Thoracic aorta (tissue), 2 donors: ENCODE data around the gene POLR3C. TPM values are rescaled to one million over a fixed set of nuclear protein-coding genes. Genes with fewer than 3 reads are reported as not detected.

Experiments used
- ATAC-seq: fragments of 150-250 bp; one replicate; pipeline ENCODE4 v1.8.0; 2017; ENCODE audit warnings: low read depth; ENCODE audit not compliant: insufficient number of reproducible peaks, low FRiP score
- DNase-seq: peaks from one replicate; pipeline ENCODE4 v3.0.0-alpha.2; 2020; ENCODE audit warnings: low spot score
- H3K27ac ChIP-seq, 2 donors: fragments of 200-600 bp; sonication (generic); 1 replicate in 1 of 2; 2 replicates in 1 of 2; pipeline ENCODE4 v1.5.1; 2016; ENCODE audit warnings: mild to moderate bottlenecking in 2 of 2, moderate library complexity in 2 of 2
- H3K27me3 ChIP-seq: fragments of 200-600 bp; sonication (generic); replicated peaks from 2 replicates; pipeline ENCODE4 v1.6.0; 2016; ENCODE audit warnings: mild to moderate bottlenecking; ENCODE audit not compliant: insufficient read depth
- H3K36me3 ChIP-seq: fragments of 200-600 bp; sonication (generic); one replicate; pipeline ENCODE4 v1.5.1; 2016
- H3K4me1 ChIP-seq, 2 donors: fragments of 200-600 bp; sonication (generic); 1 replicate in 1 of 2; 2 replicates in 1 of 2; pipeline versions ENCODE4 v1.5.1 to v1.6.0; 2016; ENCODE audit warnings: low read depth in 2 of 2, mild to moderate bottlenecking in 1 of 2; ENCODE audit not compliant: control insufficient read depth in 1 of 2
- H3K4me3 ChIP-seq: fragments of 200-600 bp; sonication (generic); 2 replicates; pipeline ENCODE4 v1.5.1; 2016; ENCODE audit warnings: mild to moderate bottlenecking
- H3K9me3 ChIP-seq: fragments of 200-600 bp; sonication (generic); 2 replicates; pipeline ENCODE4 v1.5.1; 2016
- total RNA-seq, 2 donors: library from RNA; depleted of rRNA; stranded (reverse); fragments of >200 nt; gene quantifications; one replicate each; pipeline versions ENCODE4 v1.1.0 to v1.2.3, GENCODE V29; 2016
- TF ChIP-seq, protein P1 (sequence below): fragments of 200-600 bp; sonication (generic); IDR thresholded peaks from one replicate; pipeline ENCODE4 v1.5.1; 2019; ENCODE audit warnings: antibody characterized with exemption

The POLR3C gene
- total RNA-seq, 2 donors from 2014 or later, result 23.4 to 42.9 TPM

DNA sequence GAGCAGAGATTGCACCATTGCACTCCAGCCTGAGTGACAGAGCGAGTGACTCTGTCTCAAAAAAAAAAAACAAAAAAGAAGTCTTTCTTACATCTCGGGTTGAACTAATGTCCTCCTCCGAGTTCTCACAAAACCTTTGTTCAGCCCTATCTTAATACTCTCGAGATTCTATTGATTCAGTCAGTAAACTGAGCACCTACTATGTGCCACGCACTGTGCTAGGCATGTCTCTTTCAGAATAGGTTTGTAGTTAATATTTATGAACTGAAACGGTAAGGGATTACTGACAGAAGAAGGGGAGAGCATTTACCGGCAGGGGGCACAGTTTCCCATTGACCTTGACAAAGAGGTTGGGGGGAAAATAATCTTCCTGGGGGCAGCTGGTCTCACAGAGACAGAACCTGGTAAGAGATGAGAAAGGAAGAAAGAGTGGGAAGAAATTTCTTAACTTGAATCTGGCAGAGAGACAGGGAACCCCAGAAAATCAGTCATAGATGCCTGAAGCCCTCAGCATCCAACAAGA, 31.5 kb downstream of the POLR3C start:
- peaks cover 58% of the 10 kb centered on the region for H3K36me3 ChIP-seq
- no peaks in the 10 kb centered on the region for H3K27me3 ChIP-seq
- no peak overlapping the region for H3K27ac ChIP-seq
- no peak overlapping the region for H3K4me3 ChIP-seq
- H3K9me3 ChIP-seq, result no peaks in the 10 kb centered on the region
- DNase-seq, result no peak
- no peak for ATAC-seq
- peaks cover 14 to 21% of the 10 kb centered on the region in 2 donors for H3K4me1 ChIP-seq
- TF ChIP-seq, protein P1, sequence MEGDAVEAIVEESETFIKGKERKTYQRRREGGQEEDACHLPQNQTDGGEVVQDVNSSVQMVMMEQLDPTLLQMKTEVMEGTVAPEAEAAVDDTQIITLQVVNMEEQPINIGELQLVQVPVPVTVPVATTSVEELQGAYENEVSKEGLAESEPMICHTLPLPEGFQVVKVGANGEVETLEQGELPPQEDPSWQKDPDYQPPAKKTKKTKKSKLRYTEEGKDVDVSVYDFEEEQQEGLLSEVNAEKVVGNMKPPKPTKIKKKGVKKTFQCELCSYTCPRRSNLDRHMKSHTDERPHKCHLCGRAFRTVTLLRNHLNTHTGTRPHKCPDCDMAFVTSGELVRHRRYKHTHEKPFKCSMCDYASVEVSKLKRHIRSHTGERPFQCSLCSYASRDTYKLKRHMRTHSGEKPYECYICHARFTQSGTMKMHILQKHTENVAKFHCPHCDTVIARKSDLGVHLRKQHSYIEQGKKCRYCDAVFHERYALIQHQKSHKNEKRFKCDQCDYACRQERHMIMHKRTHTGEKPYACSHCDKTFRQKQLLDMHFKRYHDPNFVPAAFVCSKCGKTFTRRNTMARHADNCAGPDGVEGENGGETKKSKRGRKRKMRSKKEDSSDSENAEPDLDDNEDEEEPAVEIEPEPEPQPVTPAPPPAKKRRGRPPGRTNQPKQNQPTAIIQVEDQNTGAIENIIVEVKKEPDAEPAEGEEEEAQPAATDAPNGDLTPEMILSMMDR, result no peak

- no peaks in the 10 kb centered on the region for H3K27me3 ChIP-seq
- no peaks in the 10 kb centered on the region for H3K9me3 ChIP-seq
- no peak for ATAC-seq
- no peak overlapping the region for H3K4me3 ChIP-seq
- no peak for DNase-seq
- H3K36me3 ChIP-seq, result peaks cover 44% of the 10 kb centered on the region
- peaks cover 14 to 17% of the 10 kb centered on the region in 2 donors for H3K4me1 ChIP-seq
- peak overlapping the region; percentile 90 for H3K27ac ChIP-seq
- TF ChIP-seq, protein P1, result no peak
Measured at GRCh38 chr1:145857170-145857569, 33.2 kb downstream of the POLR3C start.

DNA sequence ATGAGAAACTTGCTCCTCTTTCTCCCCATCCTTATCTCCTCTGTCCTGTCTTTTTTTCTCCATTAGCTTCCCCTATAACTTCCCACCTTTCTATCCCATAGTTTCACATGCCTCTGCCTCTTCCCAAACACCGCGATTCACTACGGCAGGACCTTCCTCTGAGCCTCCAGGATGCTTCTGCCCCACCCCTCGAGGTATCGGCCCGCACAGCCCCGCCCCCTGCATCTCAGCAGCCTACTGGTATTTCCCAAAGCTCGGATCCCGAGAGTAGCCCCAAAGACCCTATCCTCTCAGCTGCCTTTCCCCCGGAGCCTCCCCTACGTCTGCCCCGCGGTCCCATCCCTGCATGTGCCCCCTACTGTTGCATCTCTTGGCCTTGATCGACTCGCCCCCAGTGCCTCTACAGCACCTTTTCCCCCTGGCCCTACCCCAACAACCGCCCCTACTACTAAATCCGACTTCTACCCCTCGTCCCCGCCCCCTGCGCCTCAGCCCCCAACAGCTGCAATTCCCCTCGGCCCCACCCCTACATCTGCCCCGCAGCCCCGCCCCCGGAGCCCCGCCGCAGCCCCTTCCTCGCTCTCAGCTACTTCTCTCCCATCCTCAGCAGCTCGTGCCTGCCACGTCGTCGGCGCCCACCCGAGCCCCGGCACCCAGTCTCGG, 34.4 kb downstream of the POLR3C start:
- ATAC-seq (no peak), DNase-seq (no peak)
- TF ChIP-seq, protein P1, result no peak
- Histone ChIP-seq H3K4me3 (peak overlapping the region; percentile 98), H3K36me3 (peaks cover 33% of the 10 kb centered on the region), H3K4me1 (peaks cover 14 to 17% of the 10 kb centered on the region in 2 donors), H3K27me3 (no peaks in the 10 kb centered on the region), H3K27ac (peak overlapping the region; percentile 90), H3K9me3 (no peaks in the 10 kb centered on the region)

DNA sequence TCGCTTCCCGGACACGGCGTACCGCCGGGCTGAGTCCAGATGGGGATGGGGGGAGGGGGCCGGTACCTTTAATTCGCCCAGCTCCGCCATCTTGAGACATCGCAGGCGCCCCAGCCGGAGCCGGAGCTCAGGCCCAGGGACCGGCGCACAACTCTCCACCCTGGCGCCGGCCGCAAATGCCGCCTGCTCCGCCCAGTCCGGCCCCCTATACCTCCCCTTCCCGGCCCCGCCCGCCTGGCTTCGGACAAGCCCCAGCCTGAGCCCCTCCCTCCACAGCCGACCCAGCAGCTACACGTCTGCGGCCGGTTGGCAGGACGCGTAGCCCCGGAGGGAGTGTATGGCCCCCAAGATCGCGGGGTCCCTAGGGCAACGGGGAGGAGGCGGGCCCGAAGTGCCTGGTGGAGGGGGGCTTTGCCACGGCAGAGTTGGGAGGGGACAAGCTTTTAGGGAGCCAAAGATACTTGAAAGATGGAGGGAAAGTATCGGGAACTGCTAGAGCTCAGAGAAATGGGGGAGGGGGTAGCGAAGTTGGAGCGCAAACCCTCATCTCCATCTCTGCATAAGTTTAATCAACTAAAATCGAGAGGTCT, 35.0 kb downstream of the POLR3C start, which contains the start of gene PIAS3:
PIAS3 (minus strand) TSS at position 181 of the 590 bp plus-strand sequence; CDS start at position 90, 91 bp downstream.
- peak; percentile 77 for ATAC-seq
- no peaks in the 10 kb centered on the region for H3K27me3 ChIP-seq
- no peaks in the 10 kb centered on the region for H3K9me3 ChIP-seq
- H3K36me3 ChIP-seq, result peaks cover 27% of the 10 kb centered on the region
- H3K4me1 ChIP-seq, result peaks cover 14 to 17% of the 10 kb centered on the region in 2 donors
- peak within 1 kb of the TSS; percentile 90 for H3K27ac ChIP-seq
- peak within 1 kb of the TSS; percentile 98 for H3K4me3 ChIP-seq
- peak; percentile 90 for DNase-seq
- TF ChIP-seq, protein P1, result no peak

- Histone ChIP-seq H3K9me3 (no peaks in the 10 kb centered on the region), H3K36me3 (peaks cover 21% of the 10 kb centered on the region), H3K27me3 (no peaks in the 10 kb centered on the region), H3K4me3 (peak overlapping the region; percentile 98), H3K4me1 (peaks cover 14 to 17% of the 10 kb centered on the region in 2 donors), H3K27ac (peak overlapping the region; percentile 90)
- TF ChIP-seq, protein P1, result peak; percentile 24
- ATAC-seq, result peak; percentile 81
- peak; percentile 77 for DNase-seq
Measured at GRCh38 chr1:145859491-145860023, 35.6 kb downstream of the POLR3C start.
